Right atrium auricular region (tissue), 2 donors: ENCODE results near the gene TMEM95. TPM values are rescaled to one million over a fixed set of nuclear protein-coding genes. Genes with fewer than 3 reads are reported as not detected.
A peak's percentile ranks its signal among the peaks of the same experiment; 100 is the strongest.
"Not testable (repeated sequence)": the region's sequence is repeated elsewhere in the genome, so short reads cannot be mapped to it uniquely, and the experiment has no call there.

Source experiments
- DNase-seq: peaks from one replicate; pipeline ENCODE4 v3.0.0-alpha.2; 2019; ENCODE audit warnings: low spot score
- H3K27ac ChIP-seq, 2 donors: fragments of 200-600 bp; sonication (generic); 1 replicate in 1 of 2; 2 replicates in 1 of 2; pipeline ENCODE4 v1.5.1; 2016 to 2019
- H3K27me3 ChIP-seq, 2 donors: fragments of 200-600 bp; sonication (generic); one replicate each; pipeline versions ENCODE4 v1.5.1 to v1.6.0; 2017 to 2019
- H3K36me3 ChIP-seq: fragments of 200-600 bp; sonication (generic); one replicate; pipeline ENCODE4 v1.5.1; 2016
- H3K4me1 ChIP-seq, 2 donors: fragments of 200-600 bp; sonication (generic); one replicate each; pipeline versions ENCODE4 v1.5.1 to v1.6.0; 2017 to 2019
- H3K4me3 ChIP-seq, 2 donors: fragments of 200-600 bp; sonication (generic); 1 replicate in 1 of 2; 2 replicates in 1 of 2; pipeline ENCODE4 v1.5.1; 2017 to 2019; ENCODE audit warnings: mild to moderate bottlenecking in 1 of 2, moderate library complexity in 1 of 2
- H3K9me3 ChIP-seq, 2 donors: fragments of 200-600 bp; sonication (generic); one replicate each; pipeline ENCODE4 v1.5.1; 2019
- total RNA-seq, 2 donors: library from RNA; depleted of rRNA; stranded (reverse); fragments of >200 nt; gene quantifications; one replicate each; pipeline ENCODE4 v1.1.0, GENCODE V29; 2016
- TF ChIP-seq, protein P1 (sequence below), 2 donors: fragments of 200-600 bp; sonication (generic); IDR thresholded peaks; one replicate each; pipeline ENCODE4 v1.5.1; 2019; ENCODE audit warnings: antibody characterized with exemption in 2 of 2

The TMEM95 gene
- total RNA-seq, 2 donors from 2014 or later, result not detected

GRCh38 chr17:7356072-7356549, 1.2 kb downstream of the TMEM95 start:
- Histone ChIP-seq H3K4me1 (peaks cover 0 to 42% of the 10 kb centered on the region in 2 donors), H3K36me3 (no peaks in the 10 kb centered on the region), H3K9me3 (no peaks in the 10 kb centered on the region), H3K27ac (peak overlapping the region in 1 of 2 donors; percentile 19), H3K4me3 (peak overlapping the region in 1 of 2 donors; percentile 11), H3K27me3 (no peaks in the 10 kb centered on the region)
- peak; percentile 78 for DNase-seq
- TF ChIP-seq, protein P1, sequence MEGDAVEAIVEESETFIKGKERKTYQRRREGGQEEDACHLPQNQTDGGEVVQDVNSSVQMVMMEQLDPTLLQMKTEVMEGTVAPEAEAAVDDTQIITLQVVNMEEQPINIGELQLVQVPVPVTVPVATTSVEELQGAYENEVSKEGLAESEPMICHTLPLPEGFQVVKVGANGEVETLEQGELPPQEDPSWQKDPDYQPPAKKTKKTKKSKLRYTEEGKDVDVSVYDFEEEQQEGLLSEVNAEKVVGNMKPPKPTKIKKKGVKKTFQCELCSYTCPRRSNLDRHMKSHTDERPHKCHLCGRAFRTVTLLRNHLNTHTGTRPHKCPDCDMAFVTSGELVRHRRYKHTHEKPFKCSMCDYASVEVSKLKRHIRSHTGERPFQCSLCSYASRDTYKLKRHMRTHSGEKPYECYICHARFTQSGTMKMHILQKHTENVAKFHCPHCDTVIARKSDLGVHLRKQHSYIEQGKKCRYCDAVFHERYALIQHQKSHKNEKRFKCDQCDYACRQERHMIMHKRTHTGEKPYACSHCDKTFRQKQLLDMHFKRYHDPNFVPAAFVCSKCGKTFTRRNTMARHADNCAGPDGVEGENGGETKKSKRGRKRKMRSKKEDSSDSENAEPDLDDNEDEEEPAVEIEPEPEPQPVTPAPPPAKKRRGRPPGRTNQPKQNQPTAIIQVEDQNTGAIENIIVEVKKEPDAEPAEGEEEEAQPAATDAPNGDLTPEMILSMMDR (IDR thresholded peaks at IDR 0.05), result peak; percentile 78 to 88

DNA sequence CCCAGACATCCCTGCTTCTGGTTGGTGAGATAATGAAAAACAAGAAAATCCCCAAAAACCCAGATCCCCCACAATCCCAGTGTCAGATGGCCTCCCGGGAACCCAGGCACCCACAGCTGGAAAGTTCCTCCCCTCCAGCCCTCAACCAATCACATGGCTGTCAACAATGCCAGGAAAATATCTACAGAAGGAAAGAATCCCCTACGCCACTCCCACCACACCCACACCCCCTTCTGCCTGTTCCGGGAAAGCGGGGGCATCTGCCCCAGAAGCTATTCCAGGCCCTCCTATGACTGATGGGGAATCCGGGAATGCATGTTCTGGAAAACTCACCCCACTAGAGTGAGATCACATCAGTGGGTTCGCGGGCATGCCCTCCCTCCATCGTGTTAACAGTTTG, 1.8 kb downstream of the TMEM95 start:
- H3K4me3 ChIP-seq, result no peak overlapping the region
- peaks cover 0 to 42% of the 10 kb centered on the region in 2 donors for H3K4me1 ChIP-seq
- H3K9me3 ChIP-seq, result no peaks in the 10 kb centered on the region
- no peaks in the 10 kb centered on the region for H3K27me3 ChIP-seq
- H3K36me3 ChIP-seq, result no peaks in the 10 kb centered on the region
- DNase-seq, result no peak
- TF ChIP-seq, protein P1 (IDR thresholded peaks at IDR 0.05), result no peak
- peak overlapping the region in 1 of 2 donors; percentile 19 for H3K27ac ChIP-seq

DNA sequence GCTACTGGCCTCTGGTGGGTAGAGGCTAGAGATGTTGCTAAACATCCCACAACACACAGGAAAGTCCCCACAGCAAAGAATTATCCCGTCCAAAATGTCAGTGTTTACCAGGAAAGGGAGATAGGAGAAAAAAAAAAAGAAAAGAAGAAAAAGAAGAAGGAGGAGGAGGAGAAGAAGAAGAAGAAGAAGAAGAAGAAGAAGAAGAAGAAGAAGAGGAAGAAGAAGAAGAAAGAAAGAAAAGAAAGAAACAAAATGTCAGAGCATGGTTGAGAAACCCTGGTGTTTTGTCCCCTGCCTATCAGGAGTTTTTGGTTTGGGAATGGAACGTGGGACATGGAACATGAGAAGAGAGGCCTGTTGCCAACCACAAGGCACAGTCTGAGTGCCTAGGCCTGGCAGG, 2.4 kb downstream of the TMEM95 start:
- no peaks in the 10 kb centered on the region for H3K27me3 ChIP-seq
- H3K27ac ChIP-seq, result no peak overlapping the region
- H3K36me3 ChIP-seq, result no peaks in the 10 kb centered on the region
- no peaks in the 10 kb centered on the region for H3K9me3 ChIP-seq
- no peak overlapping the region for H3K4me3 ChIP-seq
- TF ChIP-seq, protein P1 (IDR thresholded peaks at IDR 0.05), result no peak
- peaks cover 0 to 40% of the 10 kb centered on the region in 2 donors for H3K4me1 ChIP-seq
- DNase-seq, result no peak

- DNase-seq, result no peak
- Histone ChIP-seq H3K27me3 (no peaks in the 10 kb centered on the region), H3K4me1 (no peaks in the 10 kb centered on the region), H3K4me3 (no peak overlapping the region), H3K9me3 (no peaks in the 10 kb centered on the region), H3K27ac (no peak overlapping the region), H3K36me3 (no peaks in the 10 kb centered on the region)
- TF ChIP-seq, protein P1 (IDR thresholded peaks at IDR 0.05), result no peak
Observed at GRCh38 chr17:7361906-7362305, 7.0 kb downstream of the TMEM95 start.

- no peaks in the 10 kb centered on the region for H3K4me1 ChIP-seq
- H3K36me3 ChIP-seq, result no peaks in the 10 kb centered on the region
- H3K27ac ChIP-seq, result no peak overlapping the region
- DNase-seq, result no peak
- H3K9me3 ChIP-seq, result no peaks in the 10 kb centered on the region
- no peak overlapping the region for H3K4me3 ChIP-seq
- TF ChIP-seq, protein P1 (IDR thresholded peaks at IDR 0.05), result no peak
- no peaks in the 10 kb centered on the region for H3K27me3 ChIP-seq
Observed at GRCh38 chr17:7363311-7363710, 8.4 kb downstream of the TMEM95 start.

- not testable (repeated sequence) for DNase-seq, H3K36me3 ChIP-seq, H3K9me3 ChIP-seq, H3K4me3 ChIP-seq, H3K27me3 ChIP-seq, H3K27ac ChIP-seq, H3K4me1 ChIP-seq
Observed at GRCh38 chr17:7365963-7366362, 11.0 kb downstream of the TMEM95 start.
